Fibroblast of skin of right quadriceps (primary cell): ENCODE data around the gene CHD8.
A peak's percentile ranks its signal among the peaks of the same experiment; 100 is the strongest.
"Not testable (repeated sequence)": the region's sequence is repeated elsewhere in the genome, so short reads cannot be mapped to it uniquely, and the experiment has no call there.

ENCODE experiments used
- DNase-seq: peaks from one replicate; pipeline ENCODE4 v3.0.0-alpha.2; 2013

CHD8 gene

GRCh38 chr14:21437063-21437901 lies 18.6 kb downstream of the CHD8 start:
- peak; percentile 100 for DNase-seq

GRCh38 chr14:21436567-21437062 lies 19.3 kb downstream of the CHD8 start:
- DNase-seq, result no peak

- no peak for DNase-seq
Observed at GRCh38 chr14:21431126-21431525, 24.8 kb downstream of the CHD8 start.

GRCh38 chr14:21428930-21429329 lies 27.0 kb downstream of the CHD8 start:
- no peak for DNase-seq

GRCh38 chr14:21426692-21427091 lies 29.2 kb downstream of the CHD8 start:
- no peak for DNase-seq

GRCh38 chr14:21419528-21419927 lies 36.4 kb downstream of the CHD8 start:
- DNase-seq, result no peak

- DNase-seq, result no peak
Observed at GRCh38 chr14:21415329-21415728, 40.6 kb downstream of the CHD8 start.

GRCh38 chr14:21414137-21414631 lies 41.7 kb downstream of the CHD8 start:
- DNase-seq, result no peak

- DNase-seq, result peak; percentile 51
Observed at GRCh38 chr14:21408147-21408546, 47.8 kb downstream of the CHD8 start.

GRCh38 chr14:21406213-21406612 lies 49.7 kb downstream of the CHD8 start:
- DNase-seq, result no peak

- DNase-seq, result no peak
Observed at GRCh38 chr14:21405097-21405496, 50.8 kb downstream of the CHD8 start.

GRCh38 chr14:21399311-21399870 lies 56.5 kb downstream of the CHD8 start:
- DNase-seq, result no peak

GRCh38 chr14:21398901-21399300 lies 57.0 kb downstream of the CHD8 start:
- no peak for DNase-seq

- DNase-seq, result no peak
Observed at GRCh38 chr14:21395450-21395849, 60.5 kb downstream of the CHD8 start.

GRCh38 chr14:21385188-21385904 lies 70.6 kb downstream of the CHD8 start:
- no peak for DNase-seq

- DNase-seq, result no peak
Observed at GRCh38 chr14:21384494-21384851, 71.5 kb downstream of the CHD8 start.

- peak; percentile 97 for DNase-seq
Observed at GRCh38 chr14:21383848-21384493, 72.0 kb downstream of the CHD8 start, which contains the start of gene SUPT16H. Gene SUPT16H (minus strand): TSS chr14:21384019. CDS start chr14:21383927, 92 bp downstream.

- peak; percentile 44 for DNase-seq
Observed at GRCh38 chr14:21382886-21383847, 72.8 kb downstream of the CHD8 start.

GRCh38 chr14:21382095-21382494 lies 73.8 kb downstream of the CHD8 start:
- DNase-seq, result no peak

- DNase-seq, result no peak
Observed at GRCh38 chr14:21379338-21379737, 76.6 kb downstream of the CHD8 start.

- DNase-seq, result no peak
Observed at GRCh38 chr14:21373980-21374379, 81.9 kb downstream of the CHD8 start.

GRCh38 chr14:21372814-21373213 lies 83.1 kb downstream of the CHD8 start:
- DNase-seq, result not testable (repeated sequence)
